ACC112 (cell line): ENCODE data around the gene RALGAPA2.

Experiments used
- H2AFZ ChIP-seq: fragments of 200-600 bp; sonication (generic); one replicate; pipeline ENCODE4 v1.6.0; 2017; ENCODE audit warnings: antibody characterized with exemption, low read length; ENCODE audit not compliant: unreplicated experiment
- H3K27ac ChIP-seq: fragments of 200-600 bp; sonication (generic); 2 replicates; pipeline ENCODE4 v1.5.1; 2014; ENCODE audit warnings: low read depth, mild to moderate bottlenecking, antibody characterized with exemption, low read length, moderate library complexity
- H3K27me3 ChIP-seq: fragments of 200-600 bp; sonication (generic); 2 replicates; pipeline ENCODE4 v1.6.1; 2014; ENCODE audit warnings: mild to moderate bottlenecking, antibody characterized with exemption, low read length, moderate library complexity, mixed read lengths; ENCODE audit not compliant: insufficient read depth
- H3K36me3 ChIP-seq: fragments of 200-600 bp; sonication (generic); 2 replicates; pipeline ENCODE4 v1.6.1; 2016; ENCODE audit warnings: mild to moderate bottlenecking, antibody characterized with exemption, low read length, moderate library complexity, mixed read lengths; ENCODE audit not compliant: insufficient read depth
- H3K4me1 ChIP-seq: fragments of 200-600 bp; sonication (generic); one replicate; pipeline ENCODE4 v1.6.1; 2016; ENCODE audit warnings: low read length, mixed read lengths; ENCODE audit not compliant: insufficient read depth, unreplicated experiment, control insufficient read depth
- H3K4me3 ChIP-seq: fragments of 200-600 bp; sonication (generic); 2 replicates; pipeline ENCODE4 v1.5.1; 2014; ENCODE audit warnings: mild to moderate bottlenecking, low read depth, low read length
- H3K79me2 ChIP-seq: fragments of 200-600 bp; sonication (generic); one replicate; pipeline ENCODE4 v1.6.0; 2016; ENCODE audit warnings: low read length; ENCODE audit not compliant: control insufficient read depth, unreplicated experiment, insufficient read depth

Gene RALGAPA2

DNA sequence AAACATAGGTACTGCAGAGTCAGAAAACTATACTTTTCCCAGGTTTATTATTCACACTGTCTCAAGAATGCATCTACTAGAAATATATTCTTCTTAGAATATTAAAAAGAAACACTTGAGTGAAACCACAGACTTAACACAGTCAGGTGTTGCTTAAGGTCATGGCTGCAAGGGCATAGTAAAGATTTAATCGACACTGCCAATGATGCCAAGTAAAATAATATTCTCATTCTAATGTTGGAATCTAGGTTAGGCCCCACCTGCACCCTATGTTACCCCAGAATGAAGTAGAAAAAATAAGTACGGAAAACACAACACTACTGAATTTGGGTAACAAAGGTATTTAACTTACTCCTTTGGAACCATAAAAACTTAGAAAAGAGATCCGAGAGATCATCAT, 155.0 kb downstream of the RALGAPA2 start:
- no peak overlapping the region for H3K4me3 ChIP-seq
- H2AFZ ChIP-seq: no peak overlapping the region
- H3K27me3 ChIP-seq: no peaks in the 10 kb centered on the region
- H3K4me1 ChIP-seq: no peaks in the 10 kb centered on the region
- no peaks in the 10 kb centered on the region for H3K79me2 ChIP-seq
- H3K36me3 ChIP-seq: no peaks in the 10 kb centered on the region
- no peak overlapping the region for H3K27ac ChIP-seq

DNA sequence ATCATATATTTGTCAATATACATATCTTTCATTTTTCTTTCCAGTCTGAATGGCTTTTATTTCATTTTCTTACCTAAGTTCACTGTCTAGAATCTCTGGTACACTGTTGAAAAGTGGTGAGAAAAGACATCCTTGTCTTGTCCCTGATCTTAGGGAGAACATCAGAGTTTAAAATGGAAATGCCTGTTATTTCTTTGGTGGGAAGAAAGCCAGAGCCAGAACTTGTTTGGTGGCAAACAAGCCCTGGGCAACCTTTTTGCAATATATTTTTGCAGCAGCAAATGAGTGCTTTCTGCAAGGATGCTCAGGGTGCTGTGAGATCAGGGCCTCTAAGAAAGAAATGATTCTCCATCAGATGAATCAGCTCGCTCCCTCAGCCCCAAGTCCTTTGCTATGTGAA, 156.6 kb downstream of the RALGAPA2 start:
- no peak overlapping the region for H3K4me3 ChIP-seq
- H3K36me3 ChIP-seq: no peaks in the 10 kb centered on the region
- H3K4me1 ChIP-seq: no peaks in the 10 kb centered on the region
- no peaks in the 10 kb centered on the region for H3K27me3 ChIP-seq
- no peak overlapping the region for H2AFZ ChIP-seq
- H3K79me2 ChIP-seq: no peaks in the 10 kb centered on the region
- H3K27ac ChIP-seq: no peak overlapping the region

DNA sequence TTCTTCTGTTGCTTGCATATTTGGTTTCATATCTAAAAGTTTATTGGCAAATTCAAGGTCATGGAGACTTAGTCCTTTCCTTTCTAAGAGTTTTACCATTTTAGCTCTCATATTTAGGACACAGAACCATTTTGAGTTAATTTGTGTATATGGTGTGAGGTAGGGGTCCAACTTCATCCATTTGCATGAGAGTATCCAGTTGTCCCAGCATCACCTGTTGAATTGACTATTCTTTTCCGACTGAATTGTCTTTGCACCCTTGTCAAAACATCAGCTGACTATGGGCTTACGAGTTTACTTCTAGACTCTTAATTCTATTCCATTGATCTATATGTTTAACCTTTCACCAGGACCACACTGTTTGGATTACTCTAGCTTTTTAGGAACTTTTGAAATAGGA, 157.5 kb downstream of the RALGAPA2 start:
- Histone ChIP-seq H3K4me3 (no peak overlapping the region), H3K27me3 (no peaks in the 10 kb centered on the region), H3K4me1 (peaks cover 2% of the 10 kb centered on the region), H3K27ac (no peak overlapping the region), H3K79me2 (no peaks in the 10 kb centered on the region), H2AFZ (no peak overlapping the region), H3K36me3 (no peaks in the 10 kb centered on the region)

- Histone ChIP-seq H3K4me1 (peaks cover 2% of the 10 kb centered on the region), H3K36me3 (no peaks in the 10 kb centered on the region), H3K27ac (no peak overlapping the region), H3K27me3 (no peaks in the 10 kb centered on the region), H3K79me2 (no peaks in the 10 kb centered on the region), H3K4me3 (no peak overlapping the region), H2AFZ (no peak overlapping the region)
These were observed 158.9 kb downstream of the RALGAPA2 start for GRCh38 chr20:20553541-20553940.

DNA sequence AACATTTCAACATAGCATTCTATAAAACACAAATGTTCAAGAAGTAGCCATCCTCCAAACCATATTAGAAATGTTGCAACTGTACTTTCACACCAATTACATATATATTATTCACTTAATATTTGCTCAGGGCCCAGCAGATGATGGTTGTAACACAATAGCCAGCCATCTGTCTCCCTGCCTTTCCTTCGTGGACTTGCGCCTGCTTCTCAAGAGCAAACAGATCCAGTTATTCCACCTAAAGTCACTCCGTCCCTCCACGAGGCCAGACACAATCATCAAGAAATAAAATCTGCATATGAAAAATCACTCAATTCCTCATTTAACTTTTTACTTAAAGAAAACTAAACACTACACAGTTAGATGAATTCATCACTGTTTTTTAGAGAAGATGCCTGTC, 160.4 kb downstream of the RALGAPA2 start:
- no peak overlapping the region for H3K4me3 ChIP-seq
- no peaks in the 10 kb centered on the region for H3K27me3 ChIP-seq
- H3K79me2 ChIP-seq: no peaks in the 10 kb centered on the region
- peaks cover 2% of the 10 kb centered on the region for H3K4me1 ChIP-seq
- H3K27ac ChIP-seq: no peak overlapping the region
- no peaks in the 10 kb centered on the region for H3K36me3 ChIP-seq
- H2AFZ ChIP-seq: no peak overlapping the region

- Histone ChIP-seq H3K27me3 (no peaks in the 10 kb centered on the region), H2AFZ (no peak overlapping the region), H3K79me2 (no peaks in the 10 kb centered on the region), H3K36me3 (no peaks in the 10 kb centered on the region), H3K4me1 (peaks cover 2% of the 10 kb centered on the region), H3K27ac (no peak overlapping the region), H3K4me3 (no peak overlapping the region)
These were observed 161.0 kb downstream of the RALGAPA2 start for GRCh38 chr20:20551409-20551808.

- no peak overlapping the region for H3K27ac ChIP-seq
- no peak overlapping the region for H3K4me3 ChIP-seq
- H3K4me1 ChIP-seq: peaks cover 2% of the 10 kb centered on the region
These were observed 162.7 kb downstream of the RALGAPA2 start for GRCh38 chr20:20549704-20550103.

GRCh38 chr20:20549267-20549612, 163.2 kb downstream of the RALGAPA2 start:
- peaks cover 2% of the 10 kb centered on the region for H3K4me1 ChIP-seq
- no peak overlapping the region for H2AFZ ChIP-seq
- H3K27me3 ChIP-seq: no peaks in the 10 kb centered on the region
- H3K36me3 ChIP-seq: no peaks in the 10 kb centered on the region
- no peak overlapping the region for H3K4me3 ChIP-seq
- H3K27ac ChIP-seq: no peak overlapping the region
- no peaks in the 10 kb centered on the region for H3K79me2 ChIP-seq

More at GRCh38 chr20:20549704-20550103, 162.7 kb downstream of the RALGAPA2 start:
- no peaks in the 10 kb centered on the region for H3K36me3 ChIP-seq
- H3K27me3 ChIP-seq: no peaks in the 10 kb centered on the region
- H3K79me2 ChIP-seq: no peaks in the 10 kb centered on the region
- no peak overlapping the region for H2AFZ ChIP-seq

GRCh38 chr20:20548527-20549266, 163.7 kb downstream of the RALGAPA2 start:
- Histone ChIP-seq H3K27ac (no peak overlapping the region), H3K4me1 (peaks cover 2% of the 10 kb centered on the region)

DNA sequence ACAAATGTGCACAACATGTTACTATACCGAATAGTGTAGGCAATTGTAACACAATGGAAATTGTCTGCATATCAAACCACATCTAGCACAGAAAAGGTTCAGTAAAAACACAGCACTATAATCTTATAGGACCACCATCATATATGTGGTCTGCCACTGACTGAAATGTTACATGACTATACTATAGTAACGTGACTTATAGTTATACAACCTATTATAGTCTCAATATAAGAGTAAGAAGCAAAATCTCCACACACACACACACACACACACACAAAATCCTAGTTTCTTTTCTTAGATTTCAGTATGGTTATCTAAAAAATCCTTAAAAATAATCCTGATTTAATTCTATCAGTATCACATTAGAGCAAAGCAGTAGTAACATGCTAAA, 164.6 kb downstream of the RALGAPA2 start:
- Histone ChIP-seq H3K4me1 (peaks cover 2% of the 10 kb centered on the region), H3K4me3 (no peak overlapping the region), H3K27ac (no peak overlapping the region)

More at GRCh38 chr20:20548527-20549266, 163.7 kb downstream of the RALGAPA2 start:
- H2AFZ ChIP-seq: no peak overlapping the region
- no peaks in the 10 kb centered on the region for H3K79me2 ChIP-seq
- H3K27me3 ChIP-seq: no peaks in the 10 kb centered on the region
- no peak overlapping the region for H3K4me3 ChIP-seq
- no peaks in the 10 kb centered on the region for H3K36me3 ChIP-seq

DNA sequence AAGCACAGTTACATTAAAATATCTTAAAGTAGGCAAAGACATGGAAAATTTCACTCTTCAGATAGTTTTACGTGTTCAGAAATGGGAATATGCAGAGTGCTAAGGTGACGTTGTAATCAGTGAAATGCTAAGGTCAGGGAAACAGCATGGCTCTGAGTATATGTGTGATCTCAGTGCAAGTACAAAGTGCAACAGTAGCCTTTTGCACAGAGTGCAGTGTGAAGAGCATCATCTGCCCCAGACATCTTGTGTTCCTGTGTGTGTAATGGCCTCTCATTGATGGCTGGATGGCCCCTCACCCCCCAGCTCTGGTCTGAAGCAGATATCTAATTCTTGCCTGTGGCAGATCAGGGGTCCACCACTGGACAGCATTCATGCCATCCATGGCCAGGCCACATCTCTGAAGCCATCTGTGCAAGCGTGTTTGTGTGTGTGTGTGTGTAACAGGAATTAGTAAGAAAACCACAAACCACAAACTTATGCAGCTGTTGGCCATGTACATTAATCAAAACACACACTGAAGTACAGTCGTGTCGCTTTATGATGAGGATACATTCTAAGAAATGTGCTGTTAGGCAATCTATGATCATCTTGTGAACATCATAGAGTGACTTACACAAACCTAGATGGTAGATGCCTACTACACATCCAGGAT, 165.1 kb downstream of the RALGAPA2 start:
- no peak overlapping the region for H3K27ac ChIP-seq
- no peaks in the 10 kb centered on the region for H3K27me3 ChIP-seq
- H3K4me1 ChIP-seq: peaks cover 2% of the 10 kb centered on the region
- no peaks in the 10 kb centered on the region for H3K36me3 ChIP-seq
- no peak overlapping the region for H3K4me3 ChIP-seq
- H3K79me2 ChIP-seq: no peaks in the 10 kb centered on the region
- H2AFZ ChIP-seq: no peak overlapping the region

More for the DNA sequence above, 164.6 kb downstream of the RALGAPA2 start:
- Histone ChIP-seq H2AFZ (no peak overlapping the region), H3K36me3 (no peaks in the 10 kb centered on the region), H3K27me3 (no peaks in the 10 kb centered on the region), H3K79me2 (no peaks in the 10 kb centered on the region)
